GM13977 (cell line): ENCODE data around the gene KCNQ1.

Source experiments
- DNase-seq: peaks from one replicate; pipeline ENCODE4 v3.0.0; 2012; ENCODE audit warnings: low spot score
- in situ Hi-C: fragments of 300-500 bp; cut with MboI; formaldehyde crosslinking; loops from one replicate; pipeline ENCODE4 v1.12.0; 2022; ENCODE audit warnings: low sequenced_read_pairs, low pct_unique_long_range_greater_than_20kb, mixed read lengths, inconsistent platforms; ENCODE audit not compliant: unreplicated experiment
- TF ChIP-seq, protein P1 (sequence below): IDR thresholded peaks from 2 replicates; pipeline ENCODE4 v1.5.1; 2012; ENCODE audit warnings: mild to moderate bottlenecking, control low read depth; ENCODE audit not compliant: insufficient read depth; ENCODE audit errors: extremely low read depth, missing control alignments

The KCNQ1 gene

DNA sequence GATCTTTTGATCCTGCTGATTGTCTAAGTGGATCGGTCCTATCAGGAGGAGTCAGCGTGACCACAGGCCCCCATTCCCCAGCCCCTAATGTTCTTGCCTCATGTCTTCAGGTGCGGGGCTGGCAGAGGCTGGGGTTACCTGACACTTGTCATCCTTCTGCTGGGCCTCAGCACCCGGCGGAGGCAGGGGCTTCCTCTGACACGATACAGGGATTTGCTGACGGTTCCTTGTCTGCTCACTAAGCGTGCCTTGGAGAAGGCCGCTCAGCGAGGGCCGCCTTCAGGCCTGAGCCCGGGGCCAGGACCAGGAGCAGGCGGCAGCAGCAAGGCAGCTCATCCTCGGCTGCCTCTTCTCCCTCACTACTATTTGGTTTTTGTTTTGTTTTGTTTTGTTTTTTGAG is 300.7 kb downstream of the KCNQ1 start:
- TF ChIP-seq, protein P1, sequence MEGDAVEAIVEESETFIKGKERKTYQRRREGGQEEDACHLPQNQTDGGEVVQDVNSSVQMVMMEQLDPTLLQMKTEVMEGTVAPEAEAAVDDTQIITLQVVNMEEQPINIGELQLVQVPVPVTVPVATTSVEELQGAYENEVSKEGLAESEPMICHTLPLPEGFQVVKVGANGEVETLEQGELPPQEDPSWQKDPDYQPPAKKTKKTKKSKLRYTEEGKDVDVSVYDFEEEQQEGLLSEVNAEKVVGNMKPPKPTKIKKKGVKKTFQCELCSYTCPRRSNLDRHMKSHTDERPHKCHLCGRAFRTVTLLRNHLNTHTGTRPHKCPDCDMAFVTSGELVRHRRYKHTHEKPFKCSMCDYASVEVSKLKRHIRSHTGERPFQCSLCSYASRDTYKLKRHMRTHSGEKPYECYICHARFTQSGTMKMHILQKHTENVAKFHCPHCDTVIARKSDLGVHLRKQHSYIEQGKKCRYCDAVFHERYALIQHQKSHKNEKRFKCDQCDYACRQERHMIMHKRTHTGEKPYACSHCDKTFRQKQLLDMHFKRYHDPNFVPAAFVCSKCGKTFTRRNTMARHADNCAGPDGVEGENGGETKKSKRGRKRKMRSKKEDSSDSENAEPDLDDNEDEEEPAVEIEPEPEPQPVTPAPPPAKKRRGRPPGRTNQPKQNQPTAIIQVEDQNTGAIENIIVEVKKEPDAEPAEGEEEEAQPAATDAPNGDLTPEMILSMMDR = no peak
- DNase-seq = no peak
- in situ Hi-C loops = no loop called here

DNA sequence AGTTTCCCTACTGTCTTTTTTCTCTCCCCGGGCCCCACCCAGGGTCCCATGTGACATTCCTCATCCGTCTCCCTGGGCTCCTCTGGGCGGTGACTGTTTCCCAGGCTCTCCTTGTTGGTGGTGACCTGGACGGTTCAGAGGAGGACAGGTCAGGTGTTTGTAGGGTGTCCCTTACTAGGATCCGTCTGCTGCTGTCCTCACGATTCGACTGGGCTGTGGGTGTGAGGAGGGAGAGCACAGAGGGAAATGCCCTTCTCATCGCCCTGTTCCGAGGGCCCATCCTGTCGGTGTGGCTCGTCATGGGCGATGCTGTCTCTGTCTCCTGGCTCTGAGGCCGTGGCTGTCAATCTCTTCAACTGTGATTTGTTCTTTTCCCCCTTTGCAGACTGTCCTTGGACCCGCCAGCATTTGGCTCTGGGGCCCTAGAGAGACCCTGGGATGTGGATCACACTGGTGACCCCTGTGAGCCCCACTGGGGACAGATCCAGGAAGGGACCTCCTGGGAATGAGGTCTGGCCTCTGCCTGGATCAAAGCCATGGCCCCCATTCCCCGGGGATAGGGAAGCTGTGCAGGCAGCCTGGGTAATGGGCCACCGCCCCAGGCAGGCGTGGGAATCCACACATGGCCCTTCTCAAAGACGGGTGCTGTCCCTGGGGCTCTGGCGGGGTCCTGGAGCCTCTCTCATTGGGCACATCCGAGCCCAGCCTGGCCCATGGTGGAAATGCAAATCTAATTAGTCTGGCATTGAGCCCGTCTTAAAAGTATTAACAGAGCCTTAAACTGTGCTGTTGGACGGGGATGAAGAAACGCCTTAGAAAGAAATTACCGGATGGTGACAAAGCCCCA is 301.8 kb downstream of the KCNQ1 start:
- TF ChIP-seq, protein P1 = no peak
- no peak for DNase-seq
- in situ Hi-C loops = no loop called here

DNA sequence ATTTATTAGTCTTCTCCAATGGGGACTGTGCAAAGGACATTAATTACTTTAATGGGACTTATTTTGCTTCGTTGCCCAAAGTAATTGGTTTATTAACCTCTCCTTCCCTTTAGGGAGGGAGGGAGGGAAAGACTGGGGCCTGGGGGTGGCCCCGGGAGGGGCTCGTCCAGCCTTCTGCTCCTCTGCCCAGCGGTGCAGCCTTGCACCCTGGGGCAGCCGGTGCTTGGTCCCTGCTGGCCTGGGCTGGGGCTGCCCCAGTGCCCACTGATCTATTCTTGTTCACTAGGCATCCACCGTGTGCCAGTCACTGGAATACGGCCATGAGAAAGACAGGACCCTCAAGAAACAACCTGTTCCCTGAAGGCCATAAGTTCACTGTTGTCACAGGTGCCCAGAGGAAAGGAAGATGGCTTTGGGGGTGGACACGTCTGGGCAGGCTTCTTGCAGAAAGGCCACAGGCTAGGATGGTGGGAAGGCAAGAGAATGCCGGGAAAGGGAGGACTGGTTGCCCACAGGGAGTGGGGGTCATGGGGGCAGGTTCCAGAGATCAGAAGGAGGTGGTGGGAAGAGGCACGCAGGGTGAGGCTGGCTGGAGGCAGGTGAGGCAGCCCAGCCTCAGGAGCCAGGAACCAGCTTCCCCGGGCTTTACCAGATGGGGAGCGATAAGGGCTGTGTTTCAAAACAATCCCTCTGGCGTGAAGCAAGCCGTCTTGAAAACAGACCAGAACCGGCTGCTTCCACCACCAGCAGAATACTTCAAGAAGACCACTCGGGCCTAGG is 302.6 kb downstream of the KCNQ1 start:
- in situ Hi-C loops = no loop called here
- TF ChIP-seq, protein P1 = no peak
- DNase-seq = no peak

GRCh38 chr11:2748061-2748813 is 303.4 kb downstream of the KCNQ1 start:
- in situ Hi-C loops = no loop called here
- TF ChIP-seq, protein P1 = no peak
- DNase-seq = no peak

DNA sequence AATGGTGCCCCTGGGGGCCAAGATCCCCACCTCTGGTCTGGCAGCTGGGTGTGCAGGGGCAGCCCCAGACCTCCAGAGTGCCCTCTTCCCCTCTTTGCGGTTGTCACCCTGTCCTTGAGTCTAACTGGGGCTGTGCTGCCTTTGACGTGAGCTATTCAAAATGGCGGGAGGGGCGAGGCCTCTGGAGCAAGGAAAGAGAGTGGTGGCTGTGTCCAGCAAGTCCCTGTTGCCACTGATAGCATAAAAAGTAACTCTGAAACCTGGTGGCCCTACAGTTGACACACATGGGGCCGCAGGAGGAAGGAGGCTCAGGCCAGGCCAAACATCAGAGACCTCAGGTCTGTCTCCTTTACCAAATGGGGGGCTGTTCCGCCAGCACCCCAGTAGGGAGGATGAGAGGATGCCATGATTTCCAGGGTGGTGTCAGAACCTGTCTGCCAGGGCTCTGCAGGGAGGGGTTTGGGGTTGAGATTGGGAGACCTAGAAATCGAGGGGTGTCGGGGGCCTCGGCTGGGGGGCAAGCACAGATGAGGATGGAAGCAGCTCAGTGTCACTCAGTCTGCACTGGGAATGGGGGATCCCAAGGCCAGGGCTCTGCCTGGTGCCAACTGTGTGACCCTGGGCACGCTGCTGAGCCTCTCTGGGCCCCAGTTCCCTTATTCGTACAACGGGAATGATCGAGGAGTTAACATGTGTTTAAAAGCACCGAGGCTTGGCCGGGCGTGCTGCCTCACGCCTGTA is 304.2 kb downstream of the KCNQ1 start:
- TF ChIP-seq, protein P1 = no peak
- in situ Hi-C loops = no loop called here
- DNase-seq = no peak

DNA sequence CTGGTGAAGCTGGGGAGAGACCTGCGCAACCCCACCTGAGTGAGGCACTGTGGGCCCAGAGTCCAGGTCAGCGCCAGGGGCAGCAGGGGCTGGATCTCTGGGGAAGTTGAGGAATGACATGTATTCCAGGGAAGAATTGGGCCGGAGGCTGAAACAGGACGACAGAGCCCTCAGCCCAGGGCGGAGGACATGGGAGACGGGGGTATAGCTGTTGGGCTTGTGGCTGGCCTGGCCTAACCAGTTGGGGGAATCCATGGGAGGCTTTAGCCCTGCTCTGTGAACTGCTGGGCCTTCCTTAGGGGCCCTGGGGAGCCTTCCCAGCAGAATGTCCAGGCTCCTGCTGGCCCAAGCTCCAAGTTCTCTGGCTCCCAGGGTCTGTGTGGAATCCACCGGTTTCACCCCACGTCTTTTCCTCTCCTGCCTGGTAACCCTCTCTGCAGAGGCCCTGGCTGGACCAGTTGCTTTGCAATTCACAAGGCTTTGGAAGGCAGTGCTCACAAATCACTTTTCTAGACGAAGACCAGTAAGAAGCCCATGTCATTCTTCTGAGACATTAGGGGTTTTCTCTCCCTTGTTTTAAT is 305.4 kb downstream of the KCNQ1 start:
- TF ChIP-seq, protein P1 = no peak
- in situ Hi-C loops = no loop called here
- no peak for DNase-seq
